Fibroblast of skin of right quadriceps (primary cell): Measurements from ENCODE around the gene NPHP4.

Experiments
- DNase-seq: peaks from one replicate; pipeline ENCODE4 v3.0.0-alpha.2; 2013

The NPHP4 gene

DNA sequence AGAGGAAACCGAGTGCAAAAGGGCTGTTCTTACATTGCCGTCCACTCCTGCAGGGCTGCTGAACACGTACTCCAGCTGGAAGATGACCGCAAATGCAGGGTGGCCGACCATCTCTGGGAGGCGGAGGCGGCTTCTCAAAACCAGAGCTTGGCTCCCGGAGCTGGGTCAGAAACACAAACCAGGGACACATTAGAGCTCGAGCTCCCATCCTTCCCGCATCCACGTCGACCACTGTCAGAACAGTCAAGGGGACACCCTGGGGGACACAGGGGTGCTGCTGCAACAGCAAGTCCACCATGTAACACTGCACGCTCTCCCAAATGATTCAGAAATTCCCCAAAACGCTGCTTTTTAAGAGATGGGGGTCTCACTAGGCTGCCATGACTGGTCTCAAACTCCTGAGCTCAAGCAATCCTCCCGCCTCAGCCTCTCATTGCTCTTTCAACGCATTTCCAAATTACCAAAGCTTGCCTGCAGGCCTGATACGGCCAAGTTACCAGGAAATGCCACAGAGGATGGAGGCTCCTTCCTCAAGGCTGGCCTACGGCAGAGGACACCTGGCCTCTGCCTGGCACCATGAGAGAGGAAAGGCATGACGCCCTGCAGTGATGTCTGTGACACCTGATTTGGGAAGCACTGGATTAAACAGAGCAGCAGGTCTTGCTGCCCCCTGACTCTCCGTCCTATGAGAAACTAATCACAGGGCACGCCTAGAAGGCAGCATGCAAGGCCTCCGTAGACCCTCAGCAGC lies 45.0 kb downstream of the NPHP4 start:
- no peak for DNase-seq

DNA sequence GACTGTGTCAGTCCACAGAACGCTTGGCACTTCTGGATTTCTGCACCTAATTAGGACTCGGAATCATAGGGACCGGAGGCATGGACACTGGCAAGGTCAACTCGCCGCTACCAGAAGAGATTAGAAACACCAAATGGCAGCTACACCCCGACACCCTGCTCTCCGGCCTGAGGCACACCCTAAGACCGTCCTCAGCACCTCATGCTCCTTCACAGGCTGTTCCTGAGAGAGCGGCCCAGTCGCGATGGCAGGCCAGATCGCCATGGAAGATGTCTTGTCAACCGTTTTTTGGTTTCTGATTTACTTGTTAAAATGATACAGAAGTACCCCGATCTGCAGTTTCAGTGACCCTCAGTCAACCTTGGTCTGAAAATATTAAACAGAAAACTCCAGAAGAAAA lies 46.8 kb downstream of the NPHP4 start:
- no peak for DNase-seq

DNA sequence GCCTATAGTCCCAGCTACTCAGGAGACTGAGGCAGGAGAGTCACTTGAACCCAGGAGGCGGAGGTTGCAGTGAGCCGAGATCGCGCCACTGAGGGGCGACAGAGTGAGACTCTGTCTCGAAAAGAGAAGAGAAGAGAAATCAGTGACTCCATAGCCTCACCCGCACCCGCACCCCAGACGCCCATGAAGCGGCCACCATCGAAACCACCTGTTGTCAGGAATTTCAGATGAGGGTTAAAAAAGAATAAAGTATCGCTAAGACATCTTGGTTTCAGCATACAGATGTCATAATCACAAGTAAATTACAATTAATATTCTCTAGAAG lies 47.4 kb downstream of the NPHP4 start:
- DNase-seq, result no peak

DNA sequence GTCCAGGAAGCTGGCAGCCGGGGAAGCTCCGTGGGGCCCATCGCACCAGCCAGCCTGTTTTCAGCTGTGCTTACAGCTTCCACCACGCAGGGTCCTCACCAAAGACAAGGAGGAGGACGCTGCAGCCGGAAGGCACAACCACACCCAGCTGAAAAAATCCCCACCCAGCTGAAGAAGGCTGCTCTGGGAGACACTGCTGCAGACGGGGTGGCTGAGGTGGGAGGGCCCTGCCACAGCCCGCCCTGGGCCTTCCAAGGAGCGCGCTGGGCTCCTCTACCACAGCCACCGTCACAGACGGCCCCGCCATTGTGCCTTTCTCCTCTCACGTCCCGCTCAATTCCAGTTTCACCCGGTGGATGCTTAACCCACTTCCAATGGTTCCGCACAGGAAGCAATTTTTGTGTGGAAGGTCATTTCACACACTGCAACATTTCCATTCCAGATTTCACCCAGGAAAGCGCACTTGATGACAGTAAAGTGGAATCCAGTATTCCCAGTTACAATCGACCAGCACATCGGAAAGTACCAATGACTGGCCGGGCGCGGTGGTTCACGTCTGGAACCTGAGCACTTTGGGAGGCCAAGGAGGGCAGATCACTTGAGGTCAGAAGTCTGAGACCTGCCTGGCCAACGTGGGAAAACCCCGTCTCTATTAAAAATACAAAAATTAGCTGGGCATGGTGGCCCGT lies 47.9 kb downstream of the NPHP4 start:
- no peak for DNase-seq

DNA sequence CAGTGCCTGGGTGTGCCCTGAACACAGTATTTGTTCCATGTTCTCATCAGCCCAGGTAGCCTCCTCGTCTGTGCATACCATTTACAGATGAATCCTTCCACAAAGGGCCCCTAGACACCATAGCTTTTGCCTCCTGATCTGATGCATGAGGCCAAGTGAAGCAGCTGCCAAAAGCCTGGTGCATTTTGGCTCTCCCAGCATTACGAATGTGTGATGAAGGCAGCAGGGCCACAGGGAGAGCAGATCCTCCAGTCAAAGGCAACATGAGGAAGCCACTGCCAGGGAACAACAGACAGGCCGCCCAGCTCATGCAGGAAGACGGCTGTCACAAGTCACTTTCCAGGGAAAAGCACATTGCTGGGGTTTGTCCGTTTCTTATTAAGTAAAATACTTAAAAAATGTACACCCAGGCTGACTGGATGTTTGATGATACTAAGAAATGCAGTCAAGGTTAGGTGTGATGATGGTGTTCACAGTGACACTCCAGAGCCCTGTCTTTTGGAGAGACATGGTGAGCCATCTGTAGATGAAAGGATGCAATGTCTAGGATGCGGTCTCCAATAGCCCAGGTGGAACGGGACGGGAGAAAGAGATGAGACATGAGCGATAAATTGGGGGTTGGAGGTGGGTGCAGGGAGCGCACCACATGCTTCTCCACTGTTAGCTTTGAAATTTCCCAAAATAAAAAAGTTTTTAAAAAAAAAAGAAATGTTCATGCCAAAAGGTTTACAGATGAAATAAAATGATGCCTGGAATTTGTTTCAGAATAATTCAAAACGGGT lies 48.7 kb downstream of the NPHP4 start:
- DNase-seq, result no peak

DNA sequence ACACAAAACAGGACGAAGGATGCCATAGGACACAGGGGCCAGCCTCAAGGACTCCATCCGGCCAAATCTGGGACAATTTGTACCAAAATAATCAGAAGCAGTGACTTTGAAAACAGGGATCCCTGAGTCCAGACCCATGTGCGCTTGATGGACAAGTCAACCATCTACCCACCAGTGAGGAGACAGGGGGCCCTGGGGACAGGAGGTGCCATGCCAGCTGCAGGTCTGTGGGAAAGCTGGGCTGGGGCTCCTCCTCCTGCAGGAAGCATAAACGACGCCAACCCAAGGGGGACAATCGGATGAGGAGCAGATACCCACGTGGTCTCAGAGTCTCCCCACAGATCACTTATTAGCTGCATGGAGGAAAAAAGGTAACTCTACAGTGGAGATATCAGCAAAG lies 50.6 kb downstream of the NPHP4 start:
- DNase-seq, result no peak

DNA sequence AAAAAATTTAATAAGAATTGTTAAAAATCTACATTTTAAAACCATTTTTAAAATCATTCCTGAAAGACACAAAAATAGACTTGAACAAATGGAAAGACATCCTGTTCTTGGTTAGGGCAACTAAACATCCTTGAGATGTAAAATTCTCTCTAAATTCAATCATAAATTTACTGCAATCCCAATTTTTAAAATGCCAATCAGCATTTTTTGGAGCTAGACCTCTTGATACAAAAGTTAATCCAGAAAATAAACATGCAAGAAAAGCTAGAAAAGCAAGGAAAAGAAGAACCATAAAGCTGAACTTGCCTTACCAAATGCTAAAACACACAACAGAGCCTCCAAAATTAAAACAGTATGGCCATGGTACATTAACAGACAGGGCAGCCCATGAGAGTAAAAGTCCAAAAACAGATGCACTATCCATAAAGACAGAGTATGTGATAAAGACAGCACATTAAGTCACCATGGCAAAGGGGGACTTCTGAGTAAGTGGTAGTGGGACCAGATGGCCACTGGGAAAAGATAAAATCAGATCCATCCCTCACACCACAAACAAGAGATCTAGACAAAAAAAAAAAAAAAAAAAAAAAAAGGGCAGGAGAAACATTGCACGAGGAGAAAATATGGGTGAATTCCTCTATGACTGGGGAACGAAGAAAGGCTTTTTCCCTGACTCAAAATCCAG lies 51.4 kb downstream of the NPHP4 start:
- no peak for DNase-seq

DNA sequence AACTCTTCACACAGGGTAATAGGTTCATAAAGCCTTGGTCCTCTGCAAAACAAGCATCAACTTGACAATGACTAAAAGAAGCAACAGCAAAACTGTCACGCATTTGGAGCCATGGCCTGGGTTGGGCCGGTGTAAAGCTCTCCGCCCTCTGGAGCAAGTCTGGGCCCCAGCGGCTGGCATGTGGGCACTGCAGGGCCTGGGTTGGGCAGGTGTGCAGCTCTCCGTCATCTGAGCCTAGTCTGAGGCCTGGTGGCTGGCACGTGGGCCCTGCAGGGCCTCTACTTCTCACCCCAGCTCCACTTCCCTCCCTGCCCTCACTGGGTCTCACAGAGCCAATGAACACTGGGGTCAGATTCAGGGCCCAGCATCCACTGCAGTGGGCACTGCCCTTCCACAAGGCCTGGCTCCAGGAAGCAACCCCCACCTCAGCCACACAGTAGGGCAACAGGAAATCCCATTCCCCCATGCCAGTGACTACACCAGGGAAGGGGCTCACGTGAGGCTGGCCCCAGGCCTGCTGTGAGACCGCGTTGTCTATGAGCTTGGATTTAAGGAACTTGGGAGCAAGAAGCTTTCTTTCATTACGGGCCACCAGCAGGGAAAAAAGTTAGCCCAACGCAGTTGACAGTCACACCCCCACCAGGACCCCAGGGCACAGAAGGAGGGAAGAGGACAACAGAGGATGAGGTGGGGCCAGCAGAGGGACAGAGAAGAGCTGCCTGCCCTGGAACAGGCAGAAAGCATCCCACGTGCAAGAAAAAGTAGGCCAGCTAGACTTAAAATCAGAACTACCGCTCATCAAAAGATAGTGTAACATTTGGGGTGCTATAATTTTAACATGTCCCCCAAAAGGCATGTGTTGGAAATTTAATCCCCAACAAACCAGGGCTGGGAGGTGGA lies 52.7 kb downstream of the NPHP4 start:
- DNase-seq, result no peak

DNA sequence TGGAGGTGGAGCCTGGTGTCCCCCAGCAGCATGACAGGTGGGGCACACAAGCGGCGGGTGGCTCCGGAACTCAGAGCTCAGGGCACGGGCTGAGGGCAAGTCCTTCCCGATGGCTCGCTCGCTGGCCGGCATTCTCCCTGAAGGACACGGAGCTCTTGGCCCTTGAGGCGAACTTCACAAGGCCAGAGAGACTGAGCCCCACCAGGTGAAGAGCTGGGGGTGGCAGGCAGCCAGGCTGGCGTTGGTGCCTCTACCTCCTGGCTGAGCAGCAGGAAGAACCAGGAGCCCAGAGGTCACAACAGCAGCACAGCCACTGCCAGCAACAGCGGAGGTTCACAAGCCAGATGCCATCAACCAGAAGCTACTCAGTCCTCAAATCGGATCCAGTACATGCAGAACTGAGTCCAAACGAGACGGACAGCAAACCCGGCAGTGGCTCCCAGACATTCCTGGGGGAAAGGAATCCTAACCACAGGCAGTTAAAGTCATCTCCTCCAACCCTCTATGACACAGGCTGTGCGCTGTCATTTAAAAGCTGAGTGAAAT lies 54.1 kb downstream of the NPHP4 start:
- DNase-seq, result peak; percentile 84

DNA sequence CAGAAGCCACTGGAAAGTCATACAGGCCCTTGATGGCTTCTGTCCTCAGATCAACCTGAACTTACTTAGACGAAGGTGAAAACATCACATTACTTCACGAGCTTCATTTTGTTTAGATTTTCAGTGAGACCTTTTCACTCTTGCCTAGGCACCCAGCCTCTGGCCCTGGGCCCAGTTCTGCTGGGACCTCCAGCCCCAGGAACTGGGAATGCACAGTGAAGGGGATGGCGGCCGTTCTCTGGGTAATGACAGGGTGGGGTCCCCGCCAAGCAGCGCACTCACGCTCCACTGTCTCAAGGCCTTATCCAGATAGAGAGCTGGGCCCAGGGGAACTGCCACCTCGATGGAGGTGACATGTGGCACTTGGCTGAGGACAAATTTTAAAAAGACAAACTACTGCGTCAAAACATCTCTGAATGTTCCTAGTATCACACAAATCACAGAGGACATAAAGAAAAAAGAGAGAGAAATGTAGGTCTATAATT lies 54.8 kb downstream of the NPHP4 start:
- no peak for DNase-seq

DNA sequence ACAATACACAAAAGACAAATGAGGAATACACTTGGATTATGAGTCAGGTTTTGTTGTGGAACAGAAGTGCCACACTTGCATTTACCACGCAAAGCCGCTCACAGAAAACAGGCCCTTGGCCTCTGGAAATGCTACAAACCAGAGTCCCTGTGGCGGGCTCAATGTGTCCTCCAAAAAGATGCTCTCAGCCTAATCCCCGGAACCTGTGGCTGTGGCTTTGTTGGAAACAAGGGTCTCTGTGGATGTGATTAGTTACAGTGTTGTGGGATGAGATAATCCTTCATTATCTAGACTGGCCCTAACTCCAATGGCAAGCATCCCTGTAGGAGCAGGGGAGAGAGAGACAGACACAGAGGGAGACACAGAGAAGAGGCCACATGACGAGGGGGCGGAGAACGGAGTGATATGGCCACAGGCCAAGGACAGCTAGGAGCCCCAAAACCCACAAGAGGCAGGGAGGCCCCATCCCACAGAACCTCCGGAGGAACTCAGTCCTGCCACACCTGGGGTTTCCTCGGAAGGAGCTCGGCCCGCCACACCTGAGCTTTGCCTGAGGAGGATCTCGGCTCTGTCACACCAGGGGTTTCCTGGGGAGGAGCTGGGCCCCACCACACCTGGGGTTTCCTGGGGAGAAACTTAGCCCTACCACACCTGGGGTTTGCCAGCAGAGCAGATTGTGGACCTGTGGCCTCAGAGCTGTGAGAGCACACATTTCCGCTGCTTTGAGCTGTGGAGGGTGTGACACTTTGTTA lies 55.4 kb downstream of the NPHP4 start:
- DNase-seq, result no peak

DNA sequence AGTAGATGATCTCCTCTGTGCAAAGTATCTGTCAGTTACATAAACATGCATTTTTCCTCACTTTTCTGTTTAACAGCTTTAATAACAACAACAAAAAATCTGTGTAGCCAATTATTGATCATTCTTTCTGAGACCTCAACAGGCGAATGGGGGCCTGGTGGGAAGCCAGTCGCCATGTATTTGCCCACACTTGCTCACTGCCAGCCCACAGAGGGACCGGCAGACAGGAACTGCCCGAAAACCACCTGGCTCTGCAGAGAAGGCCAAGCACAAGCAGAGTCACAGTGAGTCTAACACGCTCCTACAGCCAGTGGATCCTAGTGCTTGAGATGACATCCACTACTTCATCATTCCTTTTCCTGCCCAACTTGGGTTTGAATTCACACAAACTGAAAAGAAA lies 56.1 kb downstream of the NPHP4 start:
- no peak for DNase-seq

DNA sequence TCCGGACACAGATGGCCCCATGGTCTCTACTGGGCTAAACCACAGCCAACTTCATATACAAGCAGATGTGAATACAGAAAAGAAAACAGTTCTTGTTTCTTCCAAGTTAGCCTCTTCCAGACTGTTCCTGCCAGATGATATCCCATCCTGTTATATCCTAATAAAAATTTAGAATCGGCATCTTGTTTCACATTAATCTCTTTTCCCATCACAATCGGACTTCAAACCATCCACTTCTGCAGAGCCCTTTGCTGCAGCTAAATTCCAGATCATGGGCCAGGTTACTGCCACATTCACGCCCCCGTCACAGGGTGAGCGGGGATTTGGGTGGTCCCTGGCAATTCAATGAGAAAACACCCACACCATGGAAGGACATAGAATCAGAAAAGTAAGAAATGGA lies 57.2 kb downstream of the NPHP4 start:
- no peak for DNase-seq

DNA sequence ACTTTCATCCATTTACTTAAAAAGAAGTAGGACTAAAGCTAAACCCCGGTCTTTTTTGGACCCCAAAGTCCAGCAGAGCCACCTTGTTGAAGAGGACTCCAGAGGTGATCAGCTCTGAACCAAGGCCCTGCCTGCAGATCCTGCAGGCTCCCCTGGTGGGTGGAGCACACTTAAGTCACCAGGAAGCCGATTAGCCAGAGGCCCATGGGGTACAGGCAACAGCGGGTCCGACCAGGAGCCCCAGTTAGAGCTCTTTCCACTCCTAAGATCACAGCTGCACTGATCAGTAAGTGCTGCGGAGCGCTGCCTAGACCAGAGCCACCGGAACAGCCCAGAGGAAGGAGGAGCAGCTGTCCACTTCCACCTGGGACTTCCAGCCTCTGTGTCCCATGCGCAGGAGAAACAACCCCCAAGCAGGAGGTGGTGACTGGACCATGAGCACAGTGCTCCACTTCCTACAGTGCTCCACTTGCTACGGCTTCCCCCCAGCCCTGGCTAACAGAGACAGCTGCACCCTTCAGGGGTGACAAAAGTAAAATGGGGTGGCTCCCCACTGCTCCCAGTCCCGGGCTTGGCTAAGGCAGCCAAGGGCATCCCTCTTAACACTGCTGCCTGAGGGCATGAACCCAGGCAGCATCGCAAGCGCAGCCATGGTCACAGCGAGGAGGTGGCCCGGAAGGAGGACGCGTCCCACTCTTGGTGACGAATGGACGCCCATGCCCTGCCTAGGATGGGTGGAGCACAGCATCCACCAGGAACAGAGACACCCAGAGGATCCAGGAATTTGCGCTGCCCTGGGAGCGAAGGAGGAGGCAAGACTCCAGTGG lies 58.0 kb downstream of the NPHP4 start:
- no peak for DNase-seq

DNA sequence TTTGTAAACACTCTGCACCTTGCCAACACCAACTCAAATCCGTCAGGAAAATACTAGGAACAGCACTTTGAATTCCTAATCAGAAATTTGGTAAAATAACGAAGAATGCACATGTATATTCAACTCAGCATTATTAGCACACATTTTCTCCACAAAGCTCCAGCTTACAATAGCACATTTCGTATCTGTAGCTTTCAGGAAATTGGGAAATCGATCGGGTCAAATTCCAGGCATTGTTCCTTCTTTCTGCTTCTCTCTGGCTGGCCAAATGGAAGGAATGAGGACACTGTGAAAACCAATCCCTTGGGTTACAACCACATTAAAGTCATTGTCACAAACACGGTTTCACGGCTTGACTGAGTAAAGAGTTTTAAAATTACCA lies 58.6 kb downstream of the NPHP4 start:
- DNase-seq, result peak; percentile 55

DNA sequence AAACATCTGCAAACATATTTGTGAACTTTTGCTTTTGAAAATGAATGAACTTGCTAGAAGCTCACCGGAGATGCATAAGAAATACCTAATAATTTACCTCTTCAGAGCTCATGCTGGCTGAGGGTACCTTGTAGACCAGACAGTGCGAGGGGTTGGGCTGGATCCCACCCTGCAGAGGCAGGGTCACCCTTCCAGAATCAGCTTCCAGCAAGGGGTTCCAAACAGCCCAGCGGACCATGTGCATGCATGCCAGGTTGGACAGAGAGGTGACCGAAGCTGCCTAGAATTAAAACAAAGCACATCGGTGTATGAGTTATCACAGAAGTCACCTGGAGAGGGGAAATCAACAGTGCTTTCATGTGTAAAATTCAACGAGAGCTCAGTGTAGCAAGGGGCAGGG lies 59.2 kb downstream of the NPHP4 start:
- no peak for DNase-seq

DNA sequence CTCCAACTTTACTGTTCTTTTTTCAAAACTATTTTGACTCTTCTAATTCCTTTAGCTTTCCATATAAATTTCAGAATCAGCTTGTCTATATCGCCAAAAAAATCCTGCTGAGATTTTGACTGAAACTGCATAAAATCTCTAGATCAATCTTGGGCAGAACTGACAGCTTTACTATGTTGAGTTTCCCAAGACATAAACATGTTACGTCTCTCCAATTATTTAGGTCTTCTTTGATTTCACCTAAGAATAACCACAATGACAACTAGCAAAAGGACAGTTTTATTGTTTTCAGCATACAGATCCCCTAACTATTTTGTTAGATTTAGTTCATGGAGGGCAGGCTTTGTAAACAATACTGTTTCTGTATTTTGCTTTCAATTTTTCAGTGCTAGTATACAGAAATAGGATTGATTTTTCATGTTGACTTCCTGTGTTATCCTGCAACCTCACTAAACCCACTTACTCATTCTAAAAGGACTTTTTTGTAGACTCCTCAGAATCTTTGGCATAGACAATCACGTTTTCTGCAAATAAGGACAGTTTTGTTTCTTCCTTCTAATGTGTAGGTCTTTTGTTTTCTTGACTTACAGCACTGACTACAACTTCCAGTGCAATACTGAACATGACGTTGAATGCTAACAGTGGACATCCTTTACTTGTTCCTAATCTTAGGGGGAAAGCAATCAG lies 63.4 kb downstream of the NPHP4 start:
- DNase-seq, result no peak

DNA sequence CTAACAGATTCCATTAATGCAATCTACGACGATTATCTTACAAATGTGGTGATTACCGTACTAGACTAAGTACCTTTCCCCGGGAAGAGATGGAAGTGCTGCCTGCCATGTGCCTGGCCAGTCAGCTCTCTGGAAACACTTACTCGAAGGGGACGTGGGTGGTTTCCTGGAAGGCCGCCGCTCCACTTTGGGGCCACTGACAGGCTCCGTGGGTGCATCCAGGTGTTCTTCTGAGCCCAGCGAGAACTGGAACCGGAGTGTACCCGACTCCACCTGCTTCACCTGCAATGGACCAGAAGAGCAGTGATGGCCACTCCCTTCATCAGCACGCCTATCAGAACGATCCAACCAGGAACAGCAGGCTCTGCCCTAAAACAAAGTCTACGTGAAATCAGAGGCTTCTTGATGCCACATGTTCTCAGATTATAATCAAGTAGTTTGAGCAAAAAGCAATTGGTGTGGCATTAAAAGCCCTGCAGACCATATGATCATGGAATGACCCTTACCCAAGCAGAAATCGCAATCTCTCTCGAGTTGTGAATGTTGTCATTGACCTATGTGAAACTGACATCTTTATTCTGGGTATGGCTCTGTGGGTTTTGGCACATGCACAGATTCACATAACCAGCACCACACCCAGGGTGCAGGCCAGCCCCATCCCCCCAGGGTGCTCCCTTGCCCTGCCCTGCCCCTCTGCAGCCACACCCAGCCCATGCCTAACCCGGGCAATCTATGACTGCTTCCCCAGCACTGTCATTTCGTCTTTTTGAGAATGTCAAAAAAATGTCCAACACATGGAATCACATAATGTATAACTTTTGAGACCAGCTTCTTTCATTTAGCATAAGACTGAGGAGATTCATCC lies 64.5 kb downstream of the NPHP4 start:
- no peak for DNase-seq
